Measurements from ENCODE around the gene XIRP2. TPM values are rescaled to one million over a fixed set of nuclear protein-coding genes. Genes with fewer than 3 reads are reported as not detected.

The XIRP2 gene
- total and polyA plus RNA-seq, 4 donors = under 0.01 to 0.14 (median 0.01) TPM; not detected in 1

DNA sequence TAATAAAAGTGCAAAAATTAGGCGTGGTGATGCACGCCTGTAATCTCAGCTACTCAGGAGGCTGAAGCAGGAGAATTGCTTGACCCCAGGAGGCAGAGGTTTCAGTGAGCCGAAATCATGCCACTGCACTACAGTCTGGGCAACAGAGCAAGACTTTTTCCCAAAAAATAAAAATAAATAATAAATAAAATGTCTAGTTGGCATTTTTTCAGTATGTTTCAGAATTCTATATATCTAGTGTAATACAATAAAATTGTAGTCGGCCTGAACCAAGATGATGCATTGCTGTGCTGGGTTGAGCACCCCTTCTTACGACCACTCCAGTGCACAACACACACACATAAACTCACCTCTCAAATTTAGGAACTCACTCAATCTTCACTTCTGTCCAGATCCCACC lies 108.2 kb downstream of the XIRP2 start (continued):
- TF ChIP-seq, protein P1, sequence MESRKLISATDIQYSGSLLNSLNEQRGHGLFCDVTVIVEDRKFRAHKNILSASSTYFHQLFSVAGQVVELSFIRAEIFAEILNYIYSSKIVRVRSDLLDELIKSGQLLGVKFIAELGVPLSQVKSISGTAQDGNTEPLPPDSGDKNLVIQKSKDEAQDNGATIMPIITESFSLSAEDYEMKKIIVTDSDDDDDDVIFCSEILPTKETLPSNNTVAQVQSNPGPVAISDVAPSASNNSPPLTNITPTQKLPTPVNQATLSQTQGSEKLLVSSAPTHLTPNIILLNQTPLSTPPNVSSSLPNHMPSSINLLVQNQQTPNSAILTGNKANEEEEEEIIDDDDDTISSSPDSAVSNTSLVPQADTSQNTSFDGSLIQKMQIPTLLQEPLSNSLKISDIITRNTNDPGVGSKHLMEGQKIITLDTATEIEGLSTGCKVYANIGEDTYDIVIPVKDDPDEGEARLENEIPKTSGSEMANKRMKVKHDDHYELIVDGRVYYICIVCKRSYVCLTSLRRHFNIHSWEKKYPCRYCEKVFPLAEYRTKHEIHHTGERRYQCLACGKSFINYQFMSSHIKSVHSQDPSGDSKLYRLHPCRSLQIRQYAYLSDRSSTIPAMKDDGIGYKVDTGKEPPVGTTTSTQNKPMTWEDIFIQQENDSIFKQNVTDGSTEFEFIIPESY (IDR thresholded peaks at IDR 0.05) = no peak

DNA sequence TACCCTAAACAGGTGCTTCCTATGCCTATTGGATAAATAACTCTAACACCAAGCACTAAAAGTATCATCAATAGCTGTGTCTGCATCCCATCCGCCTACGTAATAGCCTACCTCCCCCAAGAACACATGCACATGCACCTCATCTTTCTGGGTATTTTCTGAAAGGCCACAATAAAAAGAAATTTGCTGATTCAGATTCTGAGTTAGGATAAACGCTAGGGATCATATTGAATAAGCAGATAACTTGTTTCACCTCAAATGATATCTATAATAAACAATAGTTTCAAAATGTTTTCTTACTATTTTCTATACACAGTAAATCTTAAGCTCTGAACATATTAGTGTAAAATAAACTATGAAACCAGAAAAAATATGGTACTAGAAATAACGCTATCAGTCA lies 112.9 kb downstream of the XIRP2 start:
- no peak for TF ChIP-seq EGR1 (IDR thresholded peaks at IDR 0.05; ENCODE audit: low read depth in 2 of 2)
- TF ChIP-seq JUND (IDR thresholded peaks at IDR 0.05) = no peak
- TF ChIP-seq HNF4G (IDR thresholded peaks at IDR 0.05) = no peak
- TF ChIP-seq, protein P2, sequence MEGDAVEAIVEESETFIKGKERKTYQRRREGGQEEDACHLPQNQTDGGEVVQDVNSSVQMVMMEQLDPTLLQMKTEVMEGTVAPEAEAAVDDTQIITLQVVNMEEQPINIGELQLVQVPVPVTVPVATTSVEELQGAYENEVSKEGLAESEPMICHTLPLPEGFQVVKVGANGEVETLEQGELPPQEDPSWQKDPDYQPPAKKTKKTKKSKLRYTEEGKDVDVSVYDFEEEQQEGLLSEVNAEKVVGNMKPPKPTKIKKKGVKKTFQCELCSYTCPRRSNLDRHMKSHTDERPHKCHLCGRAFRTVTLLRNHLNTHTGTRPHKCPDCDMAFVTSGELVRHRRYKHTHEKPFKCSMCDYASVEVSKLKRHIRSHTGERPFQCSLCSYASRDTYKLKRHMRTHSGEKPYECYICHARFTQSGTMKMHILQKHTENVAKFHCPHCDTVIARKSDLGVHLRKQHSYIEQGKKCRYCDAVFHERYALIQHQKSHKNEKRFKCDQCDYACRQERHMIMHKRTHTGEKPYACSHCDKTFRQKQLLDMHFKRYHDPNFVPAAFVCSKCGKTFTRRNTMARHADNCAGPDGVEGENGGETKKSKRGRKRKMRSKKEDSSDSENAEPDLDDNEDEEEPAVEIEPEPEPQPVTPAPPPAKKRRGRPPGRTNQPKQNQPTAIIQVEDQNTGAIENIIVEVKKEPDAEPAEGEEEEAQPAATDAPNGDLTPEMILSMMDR (IDR thresholded peaks at IDR 0.05; ENCODE audit: low read depth, low read length, missing input control) = no peak
- no peak for TF ChIP-seq HNF4A (conservative IDR thresholded peaks at IDR 0.05)
- no peak for TF ChIP-seq FOXA2 (IDR thresholded peaks at IDR 0.05)
- no peak for TF ChIP-seq GABPA (IDR thresholded peaks at IDR 0.05 in 1 of 2, conservative IDR thresholded peaks at IDR 0.05 in 1 of 2)
- TF ChIP-seq RAD21 (IDR thresholded peaks at IDR 0.05) = no peak
- no peak for TF ChIP-seq RXRA (IDR thresholded peaks at IDR 0.05)
- TF ChIP-seq NR2F2 (IDR thresholded peaks at IDR 0.05) = no peak
- TF ChIP-seq, protein P3, sequence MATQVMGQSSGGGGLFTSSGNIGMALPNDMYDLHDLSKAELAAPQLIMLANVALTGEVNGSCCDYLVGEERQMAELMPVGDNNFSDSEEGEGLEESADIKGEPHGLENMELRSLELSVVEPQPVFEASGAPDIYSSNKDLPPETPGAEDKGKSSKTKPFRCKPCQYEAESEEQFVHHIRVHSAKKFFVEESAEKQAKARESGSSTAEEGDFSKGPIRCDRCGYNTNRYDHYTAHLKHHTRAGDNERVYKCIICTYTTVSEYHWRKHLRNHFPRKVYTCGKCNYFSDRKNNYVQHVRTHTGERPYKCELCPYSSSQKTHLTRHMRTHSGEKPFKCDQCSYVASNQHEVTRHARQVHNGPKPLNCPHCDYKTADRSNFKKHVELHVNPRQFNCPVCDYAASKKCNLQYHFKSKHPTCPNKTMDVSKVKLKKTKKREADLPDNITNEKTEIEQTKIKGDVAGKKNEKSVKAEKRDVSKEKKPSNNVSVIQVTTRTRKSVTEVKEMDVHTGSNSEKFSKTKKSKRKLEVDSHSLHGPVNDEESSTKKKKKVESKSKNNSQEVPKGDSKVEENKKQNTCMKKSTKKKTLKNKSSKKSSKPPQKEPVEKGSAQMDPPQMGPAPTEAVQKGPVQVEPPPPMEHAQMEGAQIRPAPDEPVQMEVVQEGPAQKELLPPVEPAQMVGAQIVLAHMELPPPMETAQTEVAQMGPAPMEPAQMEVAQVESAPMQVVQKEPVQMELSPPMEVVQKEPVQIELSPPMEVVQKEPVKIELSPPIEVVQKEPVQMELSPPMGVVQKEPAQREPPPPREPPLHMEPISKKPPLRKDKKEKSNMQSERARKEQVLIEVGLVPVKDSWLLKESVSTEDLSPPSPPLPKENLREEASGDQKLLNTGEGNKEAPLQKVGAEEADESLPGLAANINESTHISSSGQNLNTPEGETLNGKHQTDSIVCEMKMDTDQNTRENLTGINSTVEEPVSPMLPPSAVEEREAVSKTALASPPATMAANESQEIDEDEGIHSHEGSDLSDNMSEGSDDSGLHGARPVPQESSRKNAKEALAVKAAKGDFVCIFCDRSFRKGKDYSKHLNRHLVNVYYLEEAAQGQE (IDR thresholded peaks at IDR 0.05) = no peak
- no peak for TF ChIP-seq YY1 (IDR thresholded peaks at IDR 0.05)
- Histone ChIP-seq H3K4me1 (ENCODE audit: control insufficient read depth in 4 of 4, insufficient read depth in 4 of 4, low read length in 3 of 4) (no peaks in the 10 kb centered on the region), H3K9ac (ENCODE audit: low read depth in 1 of 2, low read length in 2 of 2) (no peak overlapping the region), H3K9me3 (ENCODE audit: control insufficient read depth in 4 of 4, low read length in 3 of 4) (no peaks in the 10 kb centered on the region), H3K36me3 (ENCODE audit: control insufficient read depth in 4 of 4, insufficient read depth in 3 of 4, low read depth in 1 of 4, low read length in 3 of 4) (no peaks in the 10 kb centered on the region), H3K4me3 (ENCODE audit: low read depth in 1 of 3, low read length in 3 of 3) (no peak overlapping the region), H3K27me3 (ENCODE audit: control insufficient read depth in 4 of 4, insufficient read depth in 4 of 4, low read length in 3 of 4) (no peaks in the 10 kb centered on the region), H3K27ac (ENCODE audit: low read depth in 1 of 2, low read length in 2 of 2) (no peak overlapping the region)
- 77% methylated on average over 4 of the region's 4 CpGs for WGBS
- no peak for DNase-seq (ENCODE audit: low spot score)

DNA sequence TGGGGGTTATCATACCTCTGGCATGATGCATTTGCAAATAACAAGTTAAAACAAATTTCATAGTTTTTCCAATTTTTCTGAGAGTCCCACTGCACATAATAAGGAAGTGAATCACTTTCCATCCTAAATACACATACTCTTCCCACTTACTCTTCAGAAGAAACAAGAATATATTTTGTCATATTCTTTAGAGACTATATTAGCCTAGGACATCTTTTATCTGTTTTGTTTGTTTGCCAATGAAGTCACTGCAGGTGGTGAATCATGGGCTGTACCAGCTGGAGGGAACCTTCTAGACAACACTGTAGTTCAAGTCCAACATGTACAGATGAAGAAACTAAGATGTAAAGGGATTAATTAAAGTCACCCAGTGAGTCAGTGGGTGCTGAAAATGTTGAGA lies 116.8 kb downstream of the XIRP2 start:
- DNase-seq (ENCODE audit: low spot score) = no peak
- Histone ChIP-seq H3K4me3 (ENCODE audit: low read depth in 1 of 3, low read length in 3 of 3) (no peak overlapping the region), H3K9me3 (ENCODE audit: control insufficient read depth in 4 of 4, low read length in 3 of 4) (no peaks in the 10 kb centered on the region), H3K27me3 (ENCODE audit: control insufficient read depth in 4 of 4, insufficient read depth in 4 of 4, low read length in 3 of 4) (no peaks in the 10 kb centered on the region), H3K9ac (ENCODE audit: low read depth in 1 of 2, low read length in 2 of 2) (no peak overlapping the region), H3K4me1 (ENCODE audit: control insufficient read depth in 4 of 4, insufficient read depth in 4 of 4, low read length in 3 of 4) (no peaks in the 10 kb centered on the region), H3K27ac (ENCODE audit: low read depth in 1 of 2, low read length in 2 of 2) (no peak overlapping the region), H3K36me3 (ENCODE audit: control insufficient read depth in 4 of 4, insufficient read depth in 3 of 4, low read depth in 1 of 4, low read length in 3 of 4) (no peaks in the 10 kb centered on the region)
- TF ChIP-seq FOXA2 (IDR thresholded peaks at IDR 0.05) = no peak
- no peak for TF ChIP-seq EGR1 (IDR thresholded peaks at IDR 0.05; ENCODE audit: low read depth in 2 of 2)
- TF ChIP-seq, protein P3 (IDR thresholded peaks at IDR 0.05) = no peak
- no peak for TF ChIP-seq JUND (IDR thresholded peaks at IDR 0.05)
- TF ChIP-seq SP1 (IDR thresholded peaks at IDR 0.05) = no peak
- no peak for TF ChIP-seq RXRA (IDR thresholded peaks at IDR 0.05)
- no peak for TF ChIP-seq RAD21 (IDR thresholded peaks at IDR 0.05)
- no peak for TF ChIP-seq HNF4A (conservative IDR thresholded peaks at IDR 0.05)
- no peak for TF ChIP-seq TAF1 (conservative IDR thresholded peaks at IDR 0.05)
- TF ChIP-seq, protein P4, sequence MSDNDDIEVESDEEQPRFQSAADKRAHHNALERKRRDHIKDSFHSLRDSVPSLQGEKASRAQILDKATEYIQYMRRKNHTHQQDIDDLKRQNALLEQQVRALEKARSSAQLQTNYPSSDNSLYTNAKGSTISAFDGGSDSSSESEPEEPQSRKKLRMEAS (IDR thresholded peaks at IDR 0.05) = no peak
- TF ChIP-seq FOXA1 (IDR thresholded peaks at IDR 0.05) = no peak
- TF ChIP-seq, protein P1 (IDR thresholded peaks at IDR 0.05) = no peak
- TF ChIP-seq HNF4G (IDR thresholded peaks at IDR 0.05) = no peak

Data from liver (tissue), 9 donors.